GM23248 (cell line): Measurements from ENCODE around the gene EARS2. TPM values are rescaled to one million over a fixed set of nuclear protein-coding genes. Genes with fewer than 3 reads are reported as not detected.

ENCODE experiments used
- DNase-seq: peaks from one replicate; pipeline ENCODE4 v3.0.0-alpha.2; 2015
- H2AFZ ChIP-seq: fragments of 200-600 bp; sonication (generic); 2 replicates; pipeline ENCODE4 v1.6.1; 2016; ENCODE audit warnings: antibody characterized with exemption
- H3F3A ChIP-seq: fragments of 200-600 bp; sonication (generic); 2 replicates; pipeline ENCODE4 v1.6.1; 2016; ENCODE audit warnings: mild to moderate bottlenecking, antibody characterized with exemption, mixed run types; ENCODE audit not compliant: insufficient read depth
- H3K27ac ChIP-seq: fragments of 200-600 bp; sonication (generic); 2 replicates; pipeline ENCODE4 v1.5.1; 2016; ENCODE audit warnings: mild to moderate bottlenecking
- H3K27me3 ChIP-seq: fragments of 200-600 bp; sonication (generic); replicated peaks from 2 replicates; pipeline ENCODE4 v1.6.1; 2016; ENCODE audit warnings: mild to moderate bottlenecking; ENCODE audit not compliant: insufficient read depth
- H3K36me3 ChIP-seq: fragments of 200-600 bp; sonication (generic); 2 replicates; pipeline ENCODE4 v1.6.1; 2016; ENCODE audit warnings: low read depth, mild to moderate bottlenecking
- H3K4me1 ChIP-seq: fragments of 200-600 bp; sonication (generic); 2 replicates; pipeline ENCODE4 v1.6.1; 2016; ENCODE audit warnings: mild to moderate bottlenecking; ENCODE audit not compliant: insufficient read depth
- H3K4me2 ChIP-seq: fragments of 200-600 bp; sonication (generic); one replicate; pipeline ENCODE4 v1.6.1; 2016; ENCODE audit warnings: mild to moderate bottlenecking; ENCODE audit not compliant: unreplicated experiment
- H3K4me3 ChIP-seq: fragments of 200-600 bp; sonication (generic); 2 replicates; pipeline ENCODE4 v1.5.1; 2016; ENCODE audit warnings: mild to moderate bottlenecking
- H3K79me2 ChIP-seq: fragments of 200-600 bp; sonication (generic); 2 replicates; pipeline ENCODE4 v1.6.1; 2016; ENCODE audit warnings: mild to moderate bottlenecking; ENCODE audit not compliant: insufficient read depth
- H3K9ac ChIP-seq: fragments of 200-600 bp; sonication (generic); 2 replicates; pipeline ENCODE4 v1.6.1; 2016; ENCODE audit warnings: mild to moderate bottlenecking
- H3K9me2 ChIP-seq: fragments of 200-600 bp; sonication (generic); 2 replicates; pipeline ENCODE4 v1.6.1; 2016; ENCODE audit warnings: mixed run types, mild to moderate bottlenecking, moderate library complexity; ENCODE audit not compliant: insufficient read depth
- H3K9me3 ChIP-seq: fragments of 200-600 bp; sonication (generic); one replicate; pipeline ENCODE4 v1.6.1; 2017; ENCODE audit warnings: low read depth
- H4K20me1 ChIP-seq: fragments of 200-600 bp; sonication (generic); 2 replicates; pipeline ENCODE4 v1.6.0; 2016; ENCODE audit not compliant: insufficient read depth
- EZH2 ChIP-seq: fragments of 200-600 bp; sonication (generic); IDR thresholded peaks from 2 replicates; pipeline ENCODE4 v1.6.1; 2018; ENCODE audit warnings: antibody characterized with exemption, mild to moderate bottlenecking; ENCODE audit not compliant: insufficient read depth, poor library complexity, severe bottlenecking
- EZH2phosphoT487 ChIP-seq: fragments of 200-600 bp; sonication (generic); IDR thresholded peaks from 2 replicates; pipeline ENCODE4 v1.6.1; 2018; ENCODE audit warnings: antibody characterized with exemption, moderate library complexity, mild to moderate bottlenecking, low read depth; ENCODE audit not compliant: insufficient read depth
- WGBS, 2 experiments: methylation state at CpG; one replicate each; pipeline ENCODE4 v1.1.6; 2015 to 2017; ENCODE audit warnings: low lambda C conversion rate in 2 of 2, low coverage in 1 of 2; ENCODE audit errors: missing lambda C conversion rate in 2 of 2; 5-methylcytosine and 5-hydroxymethylcytosine counted together
- in situ Hi-C: fragments of 300-500 bp; cut with MboI; formaldehyde crosslinking; loops from 2 replicates; pipeline ENCODE4 v1.15.0; 2020
- polyA plus RNA-seq: library from polyadenylated mRNA; unstranded; fragments of >200 nt; fragmentation: Nextera tagmentation; extraction: Ambion mirVana; gene quantifications from 2 replicates; pipeline ENCODE4 v1.2.1, GENCODE V29; 2016
- total RNA-seq: library from RNA; depleted of rRNA; stranded (reverse); fragments of >200 nt; shearing (Covaris generic); gene quantifications from 2 replicates; pipeline ENCODE4 v1.2.3, GENCODE V29; 2014

The EARS2 gene
- total and polyA plus RNA-seq, 2 experiments from 2014 or later: 15.6 to 27.1 TPM

- no peak for DNase-seq
- H3K9me2 ChIP-seq: no peaks in the 10 kb centered on the region
- H3F3A ChIP-seq: peaks cover 28% of the 10 kb centered on the region
- H3K9ac ChIP-seq: peak overlapping the region; percentile 33; the same call in 1 of the 2 replicates
- H3K36me3 ChIP-seq: no peaks in the 10 kb centered on the region
- no peaks in the 10 kb centered on the region for H3K9me3 ChIP-seq
- peak overlapping the region; percentile 90 for H3K27ac ChIP-seq
- no peaks in the 10 kb centered on the region for H3K27me3 ChIP-seq
- no peak for TF ChIP-seq EZH2phosphoT487
- no peak for TF ChIP-seq EZH2
- in situ Hi-C loops: no loop called here
- peaks cover 51% of the 10 kb centered on the region for H3K79me2 ChIP-seq
- peaks cover 32% of the 10 kb centered on the region for H3K4me1 ChIP-seq
- H4K20me1 ChIP-seq: peaks cover 17% of the 10 kb centered on the region; the same call in 1 of the 2 replicates
- 84 to 85% methylated on average over 9 of the region's 9 CpGs for WGBS, 2 experiments
- peak overlapping the region; percentile 48 for H3K4me2 ChIP-seq
- no peak overlapping the region for H2AFZ ChIP-seq
- H3K4me3 ChIP-seq: peak overlapping the region; percentile 23; the same call in 1 of the 2 replicates
Observed at GRCh38 chr16:23505180-23505665, 51.9 kb downstream of the EARS2 start.

GRCh38 chr16:23504453-23505179 lies 52.5 kb downstream of the EARS2 start:
- Histone ChIP-seq H2AFZ (no peak overlapping the region), H3K4me1 (peaks cover 32% of the 10 kb centered on the region), H4K20me1 (peaks cover 17% of the 10 kb centered on the region; the same call in 1 of the 2 replicates), H3K27ac (peak overlapping the region; percentile 90), H3K9me3 (no peaks in the 10 kb centered on the region), H3K4me3 (peak overlapping the region; percentile 23), H3K36me3 (no peaks in the 10 kb centered on the region), H3K27me3 (no peaks in the 10 kb centered on the region), H3F3A (peaks cover 28% of the 10 kb centered on the region), H3K9me2 (no peaks in the 10 kb centered on the region), H3K4me2 (peak overlapping the region; percentile 66), H3K79me2 (peaks cover 54% of the 10 kb centered on the region), H3K9ac (peak overlapping the region; percentile 73)
- DNase-seq: peak; percentile 98
- WGBS, 2 experiments: 14 to 19% methylated on average over 13 of the region's 13 CpGs
- TF ChIP-seq EZH2phosphoT487: no peak
- no peak for TF ChIP-seq EZH2
- in situ Hi-C loops: no loop called here

GRCh38 chr16:23504076-23504452 lies 53.1 kb downstream of the EARS2 start:
- H3K4me1 ChIP-seq: peaks cover 26% of the 10 kb centered on the region
- in situ Hi-C loops: no loop called here
- no peak overlapping the region for H2AFZ ChIP-seq
- no peaks in the 10 kb centered on the region for H3K9me2 ChIP-seq
- peaks cover 53% of the 10 kb centered on the region for H3K79me2 ChIP-seq
- H3K27me3 ChIP-seq: no peaks in the 10 kb centered on the region
- H3K9me3 ChIP-seq: no peaks in the 10 kb centered on the region
- H3K36me3 ChIP-seq: no peaks in the 10 kb centered on the region
- no peak for TF ChIP-seq EZH2phosphoT487
- TF ChIP-seq EZH2: no peak
- peak overlapping the region; percentile 20 for H3K4me3 ChIP-seq
- WGBS, 2 experiments: 34% methylated on average over 5 of the region's 5 CpGs
- peak overlapping the region; percentile 90 for H3K27ac ChIP-seq
- H3K9ac ChIP-seq: peak overlapping the region; percentile 73
- H3K4me2 ChIP-seq: peak overlapping the region; percentile 66
- peak; percentile 90 for DNase-seq
- H3F3A ChIP-seq: peaks cover 28% of the 10 kb centered on the region
- peaks cover 17% of the 10 kb centered on the region; the same call in 1 of the 2 replicates for H4K20me1 ChIP-seq

DNA sequence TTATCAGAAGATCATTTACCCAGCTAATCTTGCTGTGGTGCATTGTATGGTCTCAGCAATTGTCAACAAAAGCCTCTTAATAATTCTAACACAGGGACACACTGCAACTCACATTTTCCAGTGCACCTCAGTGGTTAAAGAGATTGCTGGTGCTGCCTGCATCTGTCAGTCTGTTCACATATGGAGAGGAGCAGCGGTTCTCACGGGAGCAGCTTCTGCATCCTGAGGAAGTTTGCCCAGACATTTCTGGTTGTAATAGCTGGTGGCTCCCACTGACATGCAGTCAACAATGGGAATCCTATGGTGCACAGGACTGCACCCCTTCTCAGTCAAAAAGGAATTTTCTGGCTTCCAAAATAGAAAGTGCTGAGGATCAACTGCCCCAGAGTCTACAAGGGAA lies 54.7 kb downstream of the EARS2 start:
- TF ChIP-seq EZH2: no peak
- TF ChIP-seq EZH2phosphoT487: no peak
- H2AFZ ChIP-seq: no peak overlapping the region
- H4K20me1 ChIP-seq: peaks cover 9% of the 10 kb centered on the region; the same call in 1 of the 2 replicates
- H3K9me3 ChIP-seq: no peaks in the 10 kb centered on the region
- peaks cover 28% of the 10 kb centered on the region for H3F3A ChIP-seq
- no peak for DNase-seq
- no peaks in the 10 kb centered on the region for H3K36me3 ChIP-seq
- H3K79me2 ChIP-seq: peaks cover 55% of the 10 kb centered on the region
- H3K4me2 ChIP-seq: no peak overlapping the region
- H3K4me1 ChIP-seq: peaks cover 19% of the 10 kb centered on the region
- H3K9ac ChIP-seq: no peak overlapping the region
- H3K9me2 ChIP-seq: no peaks in the 10 kb centered on the region
- no peak overlapping the region for H3K4me3 ChIP-seq
- H3K27me3 ChIP-seq: no peaks in the 10 kb centered on the region
- in situ Hi-C loops: no loop called here
- 92 to 96% methylated on average over 2 of the region's 2 CpGs for WGBS, 2 experiments
- H3K27ac ChIP-seq: no peak overlapping the region
